HG03064 (cell line): ENCODE measurements around the gene IRF2BPL.
A peak's percentile ranks its signal among the peaks of the same experiment; 100 is the strongest.
"Not testable (repeated sequence)": the region's sequence is repeated elsewhere in the genome, so short reads cannot be mapped to it uniquely, and the experiment has no call there.

Source experiments
- ATAC-seq: cut with Tn5 transposase; IDR thresholded peaks from one replicate; pipeline ENCODE4 v1.9.1; 2021; ENCODE audit warnings: low read depth; ENCODE audit not compliant: unreplicated experiment

IRF2BPL gene

GRCh38 chr14:77036484-77037214 lies 8.1 kb upstream of the IRF2BPL start:
- ATAC-seq: no peak

DNA sequence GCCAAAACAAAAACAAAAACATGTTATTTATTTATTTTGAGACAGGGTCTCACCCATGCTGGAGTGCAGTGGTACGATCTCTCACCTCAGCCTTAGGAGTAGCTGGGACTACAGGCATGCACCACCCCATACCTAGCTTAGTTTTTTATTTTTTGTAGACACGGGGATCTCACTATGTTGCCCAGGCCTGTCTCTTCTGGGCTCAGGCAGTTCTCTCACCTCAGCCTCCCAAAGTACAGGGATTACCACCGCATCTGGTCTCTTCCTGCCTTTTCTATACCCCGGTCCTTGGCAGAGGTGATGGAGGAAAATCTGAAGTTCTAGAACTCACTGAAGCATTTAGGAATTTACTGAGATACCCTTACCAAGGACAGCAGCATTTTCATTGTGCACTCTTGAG lies 6.8 kb upstream of the IRF2BPL start:
- ATAC-seq: no peak

- peak; percentile 50 for ATAC-seq
Measured at GRCh38 chr14:77033622-77034589, 5.4 kb upstream of the IRF2BPL start.

DNA sequence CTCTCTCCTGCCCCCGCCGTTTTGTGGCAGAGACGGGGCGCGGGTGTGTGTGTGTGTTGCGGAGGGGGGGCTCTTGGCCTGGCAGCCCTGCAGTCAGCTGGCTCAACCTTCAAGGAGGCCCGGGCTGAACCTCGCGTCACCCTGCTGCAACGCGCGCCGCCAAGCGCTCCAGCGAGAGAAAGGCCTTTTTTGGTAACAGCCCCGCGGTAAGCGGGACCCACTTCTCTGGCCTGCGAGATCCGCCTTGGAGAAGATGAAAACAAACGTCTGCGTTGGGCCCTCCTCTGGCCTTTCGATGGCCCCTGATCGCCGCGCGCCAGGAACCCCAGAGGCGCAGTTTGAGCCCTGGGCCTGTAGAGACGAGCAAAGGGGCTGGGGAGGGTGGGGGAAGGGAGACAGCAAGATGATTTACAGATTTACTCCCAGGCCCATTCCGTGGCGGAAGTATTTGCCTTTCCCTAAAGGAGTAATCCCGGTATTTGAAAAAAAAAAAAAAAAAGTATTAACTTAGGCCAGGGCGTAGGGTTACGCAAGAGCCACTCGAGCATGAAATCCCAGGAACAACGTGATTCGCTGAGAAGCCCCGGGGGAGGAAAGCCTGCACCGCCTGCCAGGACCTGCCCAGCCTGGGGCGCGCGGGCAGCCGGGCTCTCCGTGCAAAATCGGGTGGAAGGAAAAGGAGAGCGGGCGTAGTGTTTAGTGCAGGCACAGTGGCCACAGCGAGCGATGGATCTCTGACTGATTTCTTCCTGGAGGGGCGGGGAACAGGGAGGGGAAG lies 4.5 kb upstream of the IRF2BPL start:
- ATAC-seq: peak; percentile 13

- ATAC-seq: no peak
Measured at GRCh38 chr14:77032491-77032843, 4.0 kb upstream of the IRF2BPL start.

GRCh38 chr14:77031759-77032490 lies 3.4 kb upstream of the IRF2BPL start:
- no peak for ATAC-seq

- ATAC-seq: peak; percentile 25
Measured at GRCh38 chr14:77027538-77028383, 747 bp downstream of the IRF2BPL start.

- peak; percentile 3 for ATAC-seq
Measured at GRCh38 chr14:77026930-77027537, 1.5 kb downstream of the IRF2BPL start.

- no peak for ATAC-seq
Measured at GRCh38 chr14:77026166-77026929, 2.2 kb downstream of the IRF2BPL start.

DNA sequence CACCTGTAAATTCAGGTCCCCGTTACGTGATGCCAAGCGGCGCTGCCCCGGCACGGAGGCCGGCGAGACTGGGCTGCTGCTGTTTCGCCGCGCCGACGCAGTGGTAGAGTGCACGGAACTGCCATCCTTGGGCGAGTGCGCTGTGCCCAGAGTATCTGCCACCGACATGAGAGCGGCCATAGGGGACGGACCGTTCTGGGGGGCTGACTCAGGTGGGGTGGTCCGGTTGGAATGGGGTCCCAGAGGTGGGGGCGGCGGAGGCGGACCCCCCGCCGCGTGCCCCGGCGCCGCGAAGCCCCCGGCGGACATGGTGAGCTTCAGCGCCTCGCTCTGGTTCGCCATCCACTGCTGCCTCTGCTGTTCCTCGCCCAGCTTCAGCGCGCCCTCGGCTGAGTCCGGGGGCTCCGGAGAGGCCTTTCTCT lies 2.8 kb downstream of the IRF2BPL start:
- ATAC-seq: no peak

DNA sequence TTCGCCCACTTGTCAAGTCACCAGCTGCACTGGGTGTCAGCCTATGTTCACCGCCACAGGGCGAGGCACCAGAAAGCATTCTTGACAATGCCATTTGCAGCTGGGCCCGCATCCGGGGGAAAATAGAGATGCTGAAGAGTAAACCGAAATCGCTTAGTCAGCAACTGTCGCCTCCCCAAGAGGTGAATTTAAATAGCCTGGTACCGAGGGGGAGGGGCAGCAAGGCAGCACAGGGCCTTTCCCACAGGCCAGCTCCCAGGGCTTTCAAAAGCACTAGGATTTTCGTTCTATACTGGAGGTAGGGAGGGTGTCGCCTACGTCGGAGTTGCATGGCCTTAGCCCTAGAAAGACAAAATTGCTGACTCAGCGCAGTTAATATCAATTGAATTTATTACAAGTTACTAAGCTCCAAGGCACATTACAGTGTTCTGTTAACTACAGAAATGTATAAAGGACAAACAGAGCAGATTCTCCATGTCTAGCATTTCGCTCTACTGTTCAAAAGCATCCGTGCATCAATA lies 4.3 kb downstream of the IRF2BPL start:
- no peak for ATAC-seq

DNA sequence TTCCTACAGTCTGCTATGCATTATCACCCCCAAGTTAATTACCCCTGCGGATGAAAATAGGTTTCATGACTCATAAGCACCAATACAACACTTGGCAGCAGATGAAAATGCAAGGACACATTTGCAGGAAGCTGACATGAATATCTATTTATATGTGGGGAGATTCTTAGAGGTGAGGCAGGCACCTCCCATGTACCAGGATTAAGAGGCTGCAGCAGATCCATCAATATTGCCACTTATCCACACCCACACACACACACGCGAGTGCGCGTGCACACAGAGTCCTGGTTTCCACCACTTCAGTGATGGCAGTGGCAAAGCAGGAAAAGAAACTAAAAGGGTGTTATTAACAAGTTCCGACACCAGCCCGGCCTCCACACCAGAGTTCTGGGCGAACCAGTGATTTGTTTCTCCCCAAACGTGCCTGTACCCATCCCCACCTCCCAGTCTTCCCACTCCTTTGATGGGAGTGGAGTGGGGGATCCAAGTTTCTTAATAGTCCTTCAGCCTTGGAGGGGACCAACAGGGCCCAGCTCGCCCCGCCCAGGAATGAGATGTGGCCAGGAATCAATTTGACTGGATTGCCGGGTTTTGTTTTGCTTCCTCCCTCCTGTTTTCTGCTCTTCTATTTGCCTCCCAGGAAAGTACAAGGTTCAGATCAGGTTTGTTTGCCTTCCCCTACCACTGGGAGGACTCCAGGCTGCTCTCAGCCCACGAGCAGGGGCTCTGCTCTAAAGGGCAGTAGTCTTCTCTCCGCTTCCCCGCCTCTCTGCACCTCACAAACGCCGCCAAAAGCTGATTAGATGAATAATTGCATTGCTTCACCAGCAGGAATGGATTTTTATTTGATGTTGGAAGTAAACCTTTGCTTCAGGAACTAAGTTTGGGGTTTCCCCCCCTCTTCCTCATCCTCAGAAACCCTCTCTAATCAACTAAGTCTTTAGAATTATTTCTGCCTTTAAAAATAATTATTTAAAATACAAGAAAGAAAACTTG lies 5.2 kb downstream of the IRF2BPL start:
- ATAC-seq: no peak

DNA sequence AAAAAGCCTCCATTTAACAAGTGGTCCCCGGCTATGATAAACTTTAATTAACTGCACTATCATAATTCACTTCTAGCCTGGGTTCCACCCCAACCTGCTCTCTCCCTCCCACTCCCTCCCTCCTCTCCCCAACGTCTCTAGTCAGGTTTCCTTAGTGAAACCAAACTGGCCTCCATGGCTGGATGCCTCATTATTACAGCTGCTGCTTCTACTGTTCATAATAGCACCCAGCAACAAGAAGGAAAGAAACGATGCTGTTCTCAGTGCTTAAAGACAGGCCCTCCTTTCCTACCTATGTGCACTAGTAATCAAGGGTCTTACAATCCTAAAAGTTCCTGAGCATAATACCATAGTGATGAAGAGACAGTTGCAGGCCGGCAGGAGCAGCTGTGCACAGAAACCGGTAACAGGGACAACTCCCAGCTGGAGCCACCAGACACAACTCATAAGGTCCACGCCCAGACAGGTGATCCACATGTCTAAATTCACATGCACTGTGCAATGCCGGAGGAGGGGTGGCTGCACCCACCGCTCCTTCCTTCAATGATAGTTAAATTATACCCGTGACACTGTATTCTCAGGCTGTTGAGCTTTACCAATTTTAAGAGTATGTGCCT lies 6.2 kb downstream of the IRF2BPL start:
- ATAC-seq: no peak

GRCh38 chr14:77021424-77021823 lies 7.1 kb downstream of the IRF2BPL start:
- not testable (repeated sequence) for ATAC-seq

DNA sequence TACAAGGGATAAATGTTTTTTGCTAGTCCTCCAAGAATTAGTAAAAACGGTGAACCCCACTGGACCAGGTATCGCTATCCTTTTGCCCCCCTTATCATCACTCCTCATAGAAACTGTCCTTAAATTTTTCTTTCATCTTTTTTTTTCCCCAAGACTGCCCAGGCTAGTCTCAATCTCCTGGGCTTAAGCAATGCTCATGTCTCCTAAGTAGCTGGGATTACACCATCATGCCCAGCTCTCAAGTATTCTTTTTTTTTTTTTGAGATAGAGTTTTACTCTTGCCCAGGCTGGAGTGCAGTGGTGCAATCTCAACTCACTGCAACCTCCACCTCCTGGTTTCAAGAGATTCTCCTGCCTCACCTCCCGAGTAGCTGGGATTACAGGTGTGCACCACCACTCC lies 9.7 kb downstream of the IRF2BPL start:
- ATAC-seq: no peak

- no peak for ATAC-seq
Measured at GRCh38 chr14:77017666-77018065, 10.8 kb downstream of the IRF2BPL start.
